H1 (cell line): ENCODE results near the gene CNOT1. TPM values are rescaled to one million over a fixed set of nuclear protein-coding genes. Genes with fewer than 3 reads are reported as not detected.

Experiments used
- E2F6 ChIP-seq: IDR thresholded peaks from 2 replicates; pipeline ENCODE4 v1.6.1; 2012; ENCODE audit warnings: inconsistent platforms
- GTF2F1 ChIP-seq: IDR thresholded peaks from 2 replicates; pipeline ENCODE4 v1.6.1; 2012; ENCODE audit warnings: low read depth, low read length, improper control_type of control experiment, borderline replicate concordance
- KDM1A ChIP-seq: fragments of 200-600, 300-600 bp; sonication (generic); IDR thresholded peaks from 2 replicates; pipeline ENCODE4 v1.7.1; 2016; ENCODE audit warnings: mild to moderate bottlenecking, low read length, borderline replicate concordance
- KDM4A ChIP-seq: IDR thresholded peaks from one replicate; pipeline ENCODE4 v1.7.1; 2012; ENCODE audit warnings: low read depth, mild to moderate bottlenecking, moderate library complexity, low read length, inconsistent platforms; ENCODE audit not compliant: severe bottlenecking
- KDM5A ChIP-seq: fragments of 200-600 bp; IDR thresholded peaks from 2 replicates; pipeline ENCODE4 v1.7.1; 2012; ENCODE audit warnings: mild to moderate bottlenecking, low read length, inconsistent platforms, mixed read lengths
- PHF8 ChIP-seq: fragments of 200-600 bp; sonication (generic); conservative IDR thresholded peaks from 2 replicates; pipeline ENCODE4 v1.7.1; 2012; ENCODE audit warnings: low read depth, mild to moderate bottlenecking, inconsistent platforms, low read length, moderate library complexity
- RFX5 ChIP-seq: IDR thresholded peaks from 2 replicates; pipeline ENCODE4 v1.6.1; 2011; ENCODE audit warnings: low read depth, low read length, improper control_type of control experiment, borderline replicate concordance
- TCF12 ChIP-seq: IDR thresholded peaks from 2 replicates; pipeline ENCODE4 v1.6.1; 2011; ENCODE audit warnings: low read depth, mild to moderate bottlenecking, low read length
- polyA plus RNA-seq, 7 experiments: library from polyadenylated mRNA; depleted of rRNA in 3 of 7; stranded (reverse) in 5 of 7; unstranded in 2 of 7; fragments of >200 nt in 5 of 7; fragments of 200-250 nt in 2 of 7; gene quantifications; 1 replicate in 5 of 7; 2 replicates in 1 of 7; 4 replicates in 1 of 7; pipeline versions ENCODE4 v1.2.1 to v1.2.3, GENCODE V29; 2011 to 2013; ENCODE audit warnings: missing spikeins in 2 of 7, mixed read lengths in 2 of 7
- total RNA-seq: library from RNA; stranded (reverse); fragmentation: NEBNext Ultra II Directional; extraction: Animal tissue kit (Norgen Biotek cat#: 25700); gene quantifications from 2 replicates; pipeline ENCODE4 v1.2.1, GENCODE V29; 2021

CNOT1 gene
- total and polyA plus RNA-seq, 2 of the 8 experiments (the other 6 are each of a cell fraction or from before 2014, with no cell fraction given), result 306 to 319 TPM

- no peak for TF ChIP-seq PHF8
- TF ChIP-seq KDM1A, result no peak
- no peak for TF ChIP-seq TCF12
- no peak for TF ChIP-seq E2F6
- TF ChIP-seq RFX5, result no peak
- TF ChIP-seq KDM4A, result no peak
- no peak for TF ChIP-seq KDM5A
- TF ChIP-seq GTF2F1, result no peak
- TF ChIP-seq, all 59 proteins: peak for 0
These were observed 24.1 kb downstream of the CNOT1 start (continued) for GRCh38 chr16:58605562-58605961.
